Measurements from ENCODE around the gene MED22. TPM values are rescaled to one million over a fixed set of nuclear protein-coding genes. Genes with fewer than 3 reads are reported as not detected.

Gene MED22
- total RNA-seq, 4 donors from 2014 or later, result 21.5 to 50.5 (median 25.4) TPM

DNA sequence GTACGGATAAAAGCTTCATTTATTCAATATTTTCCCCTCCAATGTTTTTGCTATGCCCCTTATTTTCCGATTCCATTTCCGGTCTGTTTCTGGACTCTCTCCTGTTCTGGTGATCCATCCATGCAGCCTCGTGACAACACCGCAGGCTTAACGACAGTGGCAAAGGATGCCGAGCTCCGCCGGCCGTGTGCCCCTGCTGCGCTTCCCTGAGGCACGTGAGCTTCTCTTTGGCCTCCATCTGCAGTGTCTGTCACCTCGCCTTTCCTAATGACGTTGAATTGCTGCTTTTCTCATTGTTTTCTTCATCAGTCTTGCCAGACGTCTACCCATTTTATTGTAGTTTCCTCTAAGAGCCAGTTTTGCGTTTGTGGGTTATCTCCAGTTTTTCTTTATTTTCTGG is 40.6 kb downstream of the MED22 start:
- no peak for TF ChIP-seq EP300 (IDR thresholded peaks at IDR 0.05; ENCODE audit: low read depth)
- no peak for TF ChIP-seq POLR2AphosphoS5 (IDR thresholded peaks at IDR 0.05)
- no peak for TF ChIP-seq POLR2A (IDR thresholded peaks at IDR 0.05)
- TF ChIP-seq, protein P1, sequence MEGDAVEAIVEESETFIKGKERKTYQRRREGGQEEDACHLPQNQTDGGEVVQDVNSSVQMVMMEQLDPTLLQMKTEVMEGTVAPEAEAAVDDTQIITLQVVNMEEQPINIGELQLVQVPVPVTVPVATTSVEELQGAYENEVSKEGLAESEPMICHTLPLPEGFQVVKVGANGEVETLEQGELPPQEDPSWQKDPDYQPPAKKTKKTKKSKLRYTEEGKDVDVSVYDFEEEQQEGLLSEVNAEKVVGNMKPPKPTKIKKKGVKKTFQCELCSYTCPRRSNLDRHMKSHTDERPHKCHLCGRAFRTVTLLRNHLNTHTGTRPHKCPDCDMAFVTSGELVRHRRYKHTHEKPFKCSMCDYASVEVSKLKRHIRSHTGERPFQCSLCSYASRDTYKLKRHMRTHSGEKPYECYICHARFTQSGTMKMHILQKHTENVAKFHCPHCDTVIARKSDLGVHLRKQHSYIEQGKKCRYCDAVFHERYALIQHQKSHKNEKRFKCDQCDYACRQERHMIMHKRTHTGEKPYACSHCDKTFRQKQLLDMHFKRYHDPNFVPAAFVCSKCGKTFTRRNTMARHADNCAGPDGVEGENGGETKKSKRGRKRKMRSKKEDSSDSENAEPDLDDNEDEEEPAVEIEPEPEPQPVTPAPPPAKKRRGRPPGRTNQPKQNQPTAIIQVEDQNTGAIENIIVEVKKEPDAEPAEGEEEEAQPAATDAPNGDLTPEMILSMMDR (IDR thresholded peaks at IDR 0.05), result no peak
- intact Hi-C loops (cut with DNase I; ENCODE audit: low total_unique reads) (no loop called here), in situ Hi-C loops (cut with MboI; ENCODE audit: low pct_ligation_motif_present in 1 of 4, low pct_unique_long_range_greater_than_20kb in 1 of 4, low sequenced_read_pairs in 3 of 4) (no loop called here)
- no peak overlapping the region for H3K27ac ChIP-seq
- H3K27me3 ChIP-seq, result no peaks in the 10 kb centered on the region
- DNase-seq, result no peak
- no peaks in the 10 kb centered on the region for H3K9me3 ChIP-seq
- no peak overlapping the region for H3K4me3 ChIP-seq
- H3K4me1 ChIP-seq, result no peaks in the 10 kb centered on the region
- no peaks in the 10 kb centered on the region for H3K36me3 ChIP-seq
- WGBS, 2 donors (ENCODE audit: low coverage in 1 of 2), result 74 to 76% methylated on average over 8 to 16 of the region's 16 CpGs

DNA sequence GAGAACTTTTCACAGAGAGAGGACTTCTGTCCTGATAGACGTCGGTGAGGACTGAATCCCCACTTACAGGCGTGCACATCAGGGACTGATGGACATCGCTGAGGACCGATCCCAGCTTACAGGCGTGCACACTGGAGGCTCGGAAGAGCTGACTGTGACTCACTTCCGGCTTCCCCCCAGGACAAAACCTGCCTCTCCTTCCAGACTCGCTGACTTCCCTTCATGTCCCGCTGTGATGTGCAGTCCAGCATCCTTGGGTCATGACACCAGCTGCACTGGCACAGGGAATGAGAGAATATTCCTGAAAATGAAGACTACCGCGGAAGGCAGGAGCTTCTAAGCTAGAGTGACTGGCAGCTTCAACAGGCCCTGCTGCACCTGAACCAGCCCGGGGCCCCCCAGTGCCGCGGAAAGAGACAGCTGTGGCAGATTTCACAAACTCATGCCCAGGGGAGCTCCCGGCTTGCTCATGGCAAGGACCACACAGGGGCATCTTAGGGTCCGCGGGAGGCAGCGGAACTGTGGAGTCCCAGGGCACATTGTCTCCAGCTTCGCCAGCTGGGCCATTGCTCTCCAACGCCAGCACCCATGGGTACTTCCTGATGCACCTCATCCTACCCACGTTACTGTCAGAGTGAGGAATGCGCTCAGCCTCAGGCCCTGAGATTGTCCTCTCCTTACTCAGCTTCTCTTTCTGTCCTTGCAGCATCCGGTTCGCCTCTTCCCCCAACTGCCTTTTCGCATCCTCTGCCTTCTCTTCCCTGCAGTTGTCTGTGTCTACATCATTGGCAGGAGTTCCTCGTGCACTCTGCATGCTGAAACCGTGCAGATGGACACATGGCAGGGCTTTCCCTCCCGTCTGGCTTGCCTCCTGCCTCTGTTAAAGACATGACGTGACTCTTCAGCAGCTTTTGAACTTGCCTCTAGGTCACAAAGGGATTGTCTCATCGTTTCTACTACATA is 41.4 kb downstream of the MED22 start:
- Histone ChIP-seq H3K27me3 (no peaks in the 10 kb centered on the region), H3K27ac (no peak overlapping the region), H3K9me3 (no peaks in the 10 kb centered on the region), H3K4me1 (no peaks in the 10 kb centered on the region), H3K36me3 (no peaks in the 10 kb centered on the region), H3K4me3 (no peak overlapping the region)
- in situ Hi-C loops (cut with MboI; ENCODE audit: low pct_ligation_motif_present in 1 of 4, low pct_unique_long_range_greater_than_20kb in 1 of 4, low sequenced_read_pairs in 3 of 4), result no loop called here
- TF ChIP-seq POLR2AphosphoS5 (IDR thresholded peaks at IDR 0.05) (no peak), POLR2A (IDR thresholded peaks at IDR 0.05) (no peak)
- TF ChIP-seq, protein P1 (IDR thresholded peaks at IDR 0.05), result no peak
- WGBS, 2 donors (ENCODE audit: low coverage in 1 of 2), result 49 to 74% methylated on average over 6 to 25 of the region's 31 CpGs
- no peak for DNase-seq
- intact Hi-C loops (cut with DNase I; ENCODE audit: low total_unique reads), result no loop called here

DNA sequence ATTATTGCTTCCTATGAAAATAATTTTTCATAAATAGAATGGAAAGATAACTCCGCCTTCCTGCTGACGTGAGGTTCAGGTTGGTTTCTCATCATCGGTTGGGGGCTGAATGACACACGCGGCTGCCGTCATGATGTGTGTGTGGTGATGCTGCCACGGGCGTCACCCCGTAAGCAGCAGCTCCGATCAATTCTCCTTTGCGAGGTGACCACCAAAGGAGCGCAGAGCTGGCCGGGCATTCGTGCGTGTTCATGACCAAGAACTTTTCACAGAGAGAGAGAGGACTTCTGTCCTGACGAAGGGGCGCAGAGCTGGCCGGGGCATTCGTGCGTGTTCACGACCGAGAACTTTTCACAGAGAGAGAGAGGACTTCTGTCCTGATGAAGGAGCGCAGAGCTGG is 42.2 kb downstream of the MED22 start:
- Histone ChIP-seq H3K4me1 (no peaks in the 10 kb centered on the region), H3K27ac (no peak overlapping the region), H3K4me3 (no peak overlapping the region), H3K9me3 (no peaks in the 10 kb centered on the region), H3K27me3 (no peaks in the 10 kb centered on the region), H3K36me3 (no peaks in the 10 kb centered on the region)
- TF ChIP-seq, protein P1 (IDR thresholded peaks at IDR 0.05), result no peak
- no peak for TF ChIP-seq POLR2A (IDR thresholded peaks at IDR 0.05)
- no peak for TF ChIP-seq EP300 (IDR thresholded peaks at IDR 0.05; ENCODE audit: low read depth)
- TF ChIP-seq POLR2AphosphoS5 (IDR thresholded peaks at IDR 0.05), result no peak
- in situ Hi-C loops (cut with MboI; ENCODE audit: low pct_ligation_motif_present in 1 of 4, low pct_unique_long_range_greater_than_20kb in 1 of 4, low sequenced_read_pairs in 3 of 4) (no loop called here), intact Hi-C loops (cut with DNase I; ENCODE audit: low total_unique reads) (no loop called here)
- no peak for DNase-seq
- 78 to 84% methylated on average over 5 to 22 of the region's 23 CpGs for WGBS, 2 donors (ENCODE audit: low coverage in 1 of 2)

DNA sequence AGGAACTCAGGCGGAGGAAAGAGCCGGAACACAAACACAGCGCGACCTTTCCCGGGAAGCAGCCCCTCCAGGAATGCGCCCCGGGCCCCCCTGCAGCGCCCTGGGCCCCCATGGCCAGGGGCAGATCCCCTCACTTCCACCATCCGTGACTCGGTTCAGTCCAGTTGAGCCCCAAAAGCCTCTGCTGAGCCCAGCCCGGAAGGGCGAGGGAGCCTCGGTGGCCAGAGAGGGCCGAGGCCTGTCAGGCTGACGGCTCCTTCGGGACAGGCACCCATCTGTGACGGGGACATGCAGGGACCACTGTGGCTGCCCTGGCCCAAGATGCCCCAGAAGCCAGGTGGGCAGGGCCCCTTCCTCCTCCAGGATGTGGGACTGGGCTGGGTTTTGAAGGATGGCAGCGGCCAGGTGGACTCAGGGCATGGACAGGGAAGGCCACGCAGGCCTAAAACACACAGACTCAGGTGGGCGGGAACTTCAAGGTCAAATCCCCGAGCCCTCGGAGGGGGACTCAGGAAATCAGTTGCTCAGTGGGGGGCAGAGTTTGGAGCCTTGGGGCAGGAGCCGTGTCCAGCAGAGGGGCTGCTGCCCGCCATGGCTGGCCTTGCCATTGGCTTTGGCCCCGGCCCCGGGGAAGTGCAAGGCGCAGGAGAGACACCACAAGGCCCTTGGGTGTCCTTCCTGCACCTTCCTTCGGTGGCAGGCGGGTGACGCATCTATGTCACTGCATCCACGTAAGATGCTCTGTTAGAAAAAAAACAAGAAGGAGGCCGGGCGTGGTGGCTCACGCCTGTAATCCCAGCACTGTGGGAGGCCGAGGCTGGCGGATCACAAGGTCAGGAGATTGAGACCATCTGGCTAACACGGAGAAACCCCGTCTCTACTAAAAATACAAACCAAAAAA is 43.2 kb downstream of the MED22 start:
- no peaks in the 10 kb centered on the region for H3K36me3 ChIP-seq
- H3K27ac ChIP-seq, result no peak overlapping the region
- in situ Hi-C loops (cut with MboI; ENCODE audit: low pct_ligation_motif_present in 1 of 4, low pct_unique_long_range_greater_than_20kb in 1 of 4, low sequenced_read_pairs in 3 of 4) (no loop called here), intact Hi-C loops (cut with DNase I; ENCODE audit: low total_unique reads) (no loop called here)
- H3K4me3 ChIP-seq, result no peak overlapping the region
- no peaks in the 10 kb centered on the region for H3K4me1 ChIP-seq
- 65 to 91% methylated on average over 2 to 37 of the region's 38 CpGs for WGBS, 2 donors (ENCODE audit: low coverage in 1 of 2)
- DNase-seq, result no peak
- H3K27me3 ChIP-seq, result no peaks in the 10 kb centered on the region
- H3K9me3 ChIP-seq, result no peaks in the 10 kb centered on the region
- TF ChIP-seq EP300 (IDR thresholded peaks at IDR 0.05; ENCODE audit: low read depth) (no peak), POLR2A (IDR thresholded peaks at IDR 0.05) (no peak), POLR2AphosphoS5 (IDR thresholded peaks at IDR 0.05) (no peak)
- TF ChIP-seq, protein P1 (IDR thresholded peaks at IDR 0.05), result no peak

Data from transverse colon (tissue), 4 donors.